Activated T-cell treated with anti-CD3 and anti-CD28 coated beads for 4 hours (primary cell): ENCODE data around the gene RIPK3.
A peak's percentile ranks its signal among the peaks of the same experiment; 100 is the strongest.

Source experiments
- DNase-seq: peaks from one replicate; pipeline ENCODE4 v3.0.0-alpha.2; 2020

RIPK3 gene

DNA sequence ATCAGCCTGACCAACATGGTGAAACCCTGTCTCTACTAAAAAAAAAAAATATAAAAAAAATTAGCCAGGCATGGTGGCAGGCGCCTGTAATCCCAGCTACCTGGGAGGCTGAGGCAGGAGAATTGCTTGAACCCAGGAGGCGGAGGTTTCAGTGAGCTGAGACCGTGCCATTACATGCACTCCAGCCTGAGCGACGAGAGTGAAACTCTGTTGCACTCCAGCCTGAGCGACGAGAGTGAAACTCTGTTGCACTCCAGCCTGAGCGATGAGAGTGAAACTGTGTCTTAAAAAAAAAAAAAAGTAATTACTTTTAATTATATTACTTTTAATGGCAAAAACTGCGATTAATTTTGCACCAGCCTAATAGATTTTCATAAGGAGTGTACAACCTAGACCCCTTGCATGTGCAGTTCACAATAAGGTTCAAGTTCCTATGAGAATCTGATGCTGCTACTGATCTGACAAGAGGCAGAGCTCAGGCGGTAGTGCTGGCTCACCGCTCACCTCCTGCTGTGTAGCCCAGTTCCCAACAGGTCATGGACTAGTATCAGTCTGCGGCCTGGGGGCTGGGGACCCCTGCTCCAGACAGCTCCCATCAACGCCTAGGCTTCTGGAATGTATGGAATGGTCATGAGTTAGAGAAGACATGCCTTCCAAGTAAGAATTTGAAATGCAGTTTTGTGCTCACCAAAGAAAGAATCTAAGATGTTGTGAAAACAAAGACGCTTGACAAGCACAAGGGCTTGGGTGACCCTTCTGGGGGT is 18.4 kb downstream of the RIPK3 start:
- no peak for DNase-seq

DNA sequence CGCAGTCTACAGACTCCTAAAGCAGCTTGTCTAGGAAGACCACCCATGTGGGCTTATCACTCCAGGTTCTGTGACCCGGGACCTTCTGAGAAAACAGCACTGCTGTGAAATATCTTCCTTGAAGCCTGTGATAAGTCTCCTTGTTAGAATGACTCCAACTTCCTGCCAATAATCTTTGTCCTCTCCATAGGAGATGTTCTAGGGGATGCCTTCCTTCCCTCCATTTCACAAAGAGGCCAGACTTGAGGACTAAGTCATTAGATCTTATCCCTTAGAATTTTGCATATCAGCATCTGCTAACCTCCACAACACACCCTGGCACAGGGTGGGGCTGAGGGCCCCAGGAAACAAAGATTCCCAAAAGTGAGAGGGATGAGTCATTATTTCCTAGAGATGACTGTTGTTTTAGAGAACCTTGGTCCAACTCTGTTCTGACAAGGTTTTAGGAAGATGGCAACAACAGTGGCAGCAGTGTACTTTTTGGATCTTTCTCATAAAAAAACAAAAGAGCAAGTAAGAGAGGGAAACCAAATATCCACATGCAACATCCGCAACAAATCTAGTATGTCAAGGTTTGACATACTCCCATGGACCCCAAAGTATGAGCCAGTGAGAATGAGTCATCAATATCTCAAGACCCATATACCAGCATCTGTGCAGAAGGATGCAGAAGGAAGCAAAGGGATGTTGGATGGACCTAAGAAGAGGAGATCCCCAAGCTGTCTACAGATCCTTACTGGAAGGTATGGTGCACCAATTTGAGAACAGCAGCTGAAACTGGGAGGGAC is 22.5 kb downstream of the RIPK3 start:
- DNase-seq = no peak

DNA sequence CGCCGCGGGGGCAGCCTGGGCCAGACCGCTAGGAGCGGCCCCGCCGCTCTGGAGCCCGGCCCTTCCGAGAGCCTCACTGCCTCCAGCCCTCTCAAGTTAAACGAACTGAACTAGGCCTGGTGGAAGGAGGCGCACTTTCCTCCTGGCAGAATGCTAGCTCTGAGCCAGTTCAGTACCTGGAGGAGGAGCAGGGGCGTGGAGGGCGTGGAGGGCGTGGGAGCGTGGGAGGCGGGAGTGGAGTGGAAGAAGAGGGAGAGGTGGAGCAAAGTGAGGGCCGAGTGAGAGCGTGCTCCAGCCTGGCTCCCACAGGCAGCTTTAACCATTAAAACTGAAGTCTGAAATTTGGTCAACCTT is 23.2 kb downstream of the RIPK3 start:
- DNase-seq = no peak

DNA sequence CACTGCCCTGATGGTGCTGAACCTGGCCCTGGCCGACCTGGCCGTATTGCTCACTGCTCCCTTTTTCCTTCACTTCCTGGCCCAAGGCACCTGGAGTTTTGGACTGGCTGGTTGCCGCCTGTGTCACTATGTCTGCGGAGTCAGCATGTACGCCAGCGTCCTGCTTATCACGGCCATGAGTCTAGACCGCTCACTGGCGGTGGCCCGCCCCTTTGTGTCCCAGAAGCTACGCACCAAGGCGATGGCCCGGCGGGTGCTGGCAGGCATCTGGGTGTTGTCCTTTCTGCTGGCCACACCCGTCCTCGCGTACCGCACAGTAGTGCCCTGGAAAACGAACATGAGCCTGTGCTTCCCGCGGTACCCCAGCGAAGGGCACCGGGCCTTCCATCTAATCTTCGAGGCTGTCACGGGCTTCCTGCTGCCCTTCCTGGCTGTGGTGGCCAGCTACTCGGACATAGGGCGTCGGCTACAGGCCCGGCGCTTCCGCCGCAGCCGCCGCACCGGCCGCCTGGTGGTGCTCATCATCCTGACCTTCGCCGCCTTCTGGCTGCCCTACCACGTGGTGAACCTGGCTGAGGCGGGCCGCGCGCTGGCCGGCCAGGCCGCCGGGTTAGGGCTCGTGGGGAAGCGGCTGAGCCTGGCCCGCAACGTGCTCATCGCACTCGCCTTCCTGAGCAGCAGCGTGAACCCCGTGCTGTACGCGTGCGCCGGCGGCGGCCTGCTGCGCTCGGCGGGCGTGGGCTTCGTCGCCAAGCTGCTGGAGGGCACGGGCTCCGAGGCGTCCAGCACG is 23.8 kb downstream of the RIPK3 start:
- no peak for DNase-seq

DNA sequence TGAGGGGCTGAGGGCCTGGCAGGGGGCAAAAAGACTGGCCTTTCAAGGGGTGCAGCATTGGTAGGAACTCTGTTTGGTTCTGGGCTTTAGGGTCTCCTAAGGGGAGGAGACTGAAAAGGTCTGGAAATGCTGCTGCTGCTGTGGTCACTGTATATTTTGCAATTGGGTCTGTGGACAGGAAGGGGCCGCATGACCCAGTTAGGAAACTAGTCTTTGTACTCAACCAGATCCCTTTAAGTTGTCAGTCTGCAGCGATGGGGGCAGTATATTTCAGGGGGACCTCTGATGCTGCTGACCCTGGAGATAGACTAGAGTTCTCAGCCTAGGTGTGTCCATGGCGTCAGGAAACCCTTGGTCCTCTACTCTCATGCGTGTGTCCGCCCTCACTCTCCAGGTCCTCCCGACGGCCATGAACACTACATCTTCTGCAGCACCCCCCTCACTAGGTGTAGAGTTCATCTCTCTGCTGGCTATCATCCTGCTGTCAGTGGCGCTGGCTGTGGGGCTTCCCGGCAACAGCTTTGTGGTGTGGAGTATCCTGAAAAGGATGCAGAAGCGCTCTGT is 24.5 kb downstream of the RIPK3 start:
- DNase-seq = no peak

DNA sequence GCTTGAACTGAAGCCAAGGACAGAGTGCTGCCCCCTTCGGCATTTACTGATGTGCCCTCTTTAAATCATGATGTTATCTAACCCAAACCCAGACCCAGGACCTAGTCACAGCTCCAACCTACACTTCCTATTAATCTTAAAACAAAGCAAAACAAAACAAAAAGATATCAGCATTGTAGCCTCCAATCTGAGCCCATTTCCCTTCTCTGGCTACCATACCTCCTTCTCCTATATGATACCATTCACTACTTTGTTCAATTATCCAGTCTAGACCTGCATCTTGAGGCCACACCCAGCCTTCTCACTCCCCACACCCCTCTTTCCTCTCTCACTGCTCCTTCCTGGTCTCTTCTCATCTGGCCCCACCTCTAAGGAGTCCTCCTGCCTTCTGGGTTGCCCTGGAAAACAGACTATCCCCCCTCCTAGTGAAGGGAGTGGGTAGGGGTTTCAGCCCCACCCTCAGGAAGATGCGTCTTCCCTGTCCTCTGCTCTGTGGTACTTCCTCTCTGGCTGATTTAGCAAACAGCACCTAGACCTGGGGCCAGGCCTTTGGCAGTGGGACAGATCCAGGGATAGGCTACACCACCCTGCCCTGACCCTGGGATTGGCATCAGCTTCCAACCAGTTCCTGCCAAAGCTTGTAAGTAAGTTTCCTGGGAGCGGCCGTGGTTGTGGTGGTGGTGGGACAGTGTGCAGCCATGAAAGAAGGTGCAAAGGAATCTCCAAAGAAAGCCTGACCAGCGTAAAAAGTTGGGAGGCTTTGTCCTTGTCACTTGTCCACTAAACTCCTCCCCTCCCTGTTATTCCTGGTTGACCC is 25.2 kb downstream of the RIPK3 start:
- no peak for DNase-seq

DNA sequence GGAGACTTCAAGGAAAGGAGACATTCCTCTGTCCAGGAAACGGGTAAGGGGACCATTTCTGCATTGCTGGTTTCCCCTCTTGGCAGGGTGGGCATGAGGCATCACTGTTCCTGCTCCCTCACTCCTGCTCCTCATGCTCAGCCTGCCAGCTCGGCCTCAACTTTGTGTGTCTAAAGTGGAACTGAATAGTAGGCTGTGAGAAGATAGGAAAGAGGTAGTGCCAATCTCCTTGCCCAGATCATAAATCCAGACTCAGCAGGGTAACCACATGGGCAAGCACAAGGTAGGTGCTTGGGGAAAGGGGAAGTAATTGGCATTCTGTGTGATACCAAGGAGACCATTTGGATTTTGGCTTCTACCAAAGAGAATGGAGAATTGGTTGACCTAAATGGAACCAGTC is 25.9 kb downstream of the RIPK3 start:
- DNase-seq = no peak

DNA sequence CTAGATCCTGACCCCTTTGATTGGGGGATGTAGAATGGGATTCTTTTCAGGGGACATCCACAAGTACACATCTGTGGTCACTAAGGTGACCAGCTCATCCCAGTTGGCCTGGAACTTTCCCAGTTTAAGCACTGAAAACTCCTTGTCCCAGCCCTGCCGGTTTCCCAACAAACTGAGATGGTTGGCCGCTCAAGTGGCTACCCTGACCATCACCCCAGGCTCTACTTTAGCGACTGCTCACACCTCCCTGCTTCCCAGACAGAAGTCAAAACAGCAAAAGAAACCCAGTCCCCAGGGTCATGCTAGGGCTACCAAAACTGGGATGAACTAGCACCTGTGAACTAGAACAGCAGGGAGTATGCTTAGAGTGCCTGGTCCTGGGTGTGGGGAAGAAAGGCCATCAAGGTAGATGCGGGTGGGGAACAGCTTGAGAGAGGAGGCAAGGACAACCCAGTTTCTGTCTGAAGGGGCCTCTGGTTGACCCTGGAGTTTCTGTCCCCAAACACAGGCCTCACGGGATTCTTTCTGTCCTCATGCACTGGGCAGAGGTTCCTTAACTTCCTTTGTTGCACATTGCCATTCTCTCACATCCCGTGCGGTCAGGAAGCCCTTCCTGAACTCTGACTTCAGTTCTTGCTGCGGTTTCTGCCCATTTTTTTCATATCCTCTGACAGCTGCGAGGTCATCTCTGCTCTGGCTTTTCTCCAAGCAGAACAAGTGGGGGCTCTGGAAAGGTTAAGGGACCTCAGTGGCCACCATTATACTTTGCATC is 26.9 kb downstream of the RIPK3 start:
- DNase-seq = no peak

DNA sequence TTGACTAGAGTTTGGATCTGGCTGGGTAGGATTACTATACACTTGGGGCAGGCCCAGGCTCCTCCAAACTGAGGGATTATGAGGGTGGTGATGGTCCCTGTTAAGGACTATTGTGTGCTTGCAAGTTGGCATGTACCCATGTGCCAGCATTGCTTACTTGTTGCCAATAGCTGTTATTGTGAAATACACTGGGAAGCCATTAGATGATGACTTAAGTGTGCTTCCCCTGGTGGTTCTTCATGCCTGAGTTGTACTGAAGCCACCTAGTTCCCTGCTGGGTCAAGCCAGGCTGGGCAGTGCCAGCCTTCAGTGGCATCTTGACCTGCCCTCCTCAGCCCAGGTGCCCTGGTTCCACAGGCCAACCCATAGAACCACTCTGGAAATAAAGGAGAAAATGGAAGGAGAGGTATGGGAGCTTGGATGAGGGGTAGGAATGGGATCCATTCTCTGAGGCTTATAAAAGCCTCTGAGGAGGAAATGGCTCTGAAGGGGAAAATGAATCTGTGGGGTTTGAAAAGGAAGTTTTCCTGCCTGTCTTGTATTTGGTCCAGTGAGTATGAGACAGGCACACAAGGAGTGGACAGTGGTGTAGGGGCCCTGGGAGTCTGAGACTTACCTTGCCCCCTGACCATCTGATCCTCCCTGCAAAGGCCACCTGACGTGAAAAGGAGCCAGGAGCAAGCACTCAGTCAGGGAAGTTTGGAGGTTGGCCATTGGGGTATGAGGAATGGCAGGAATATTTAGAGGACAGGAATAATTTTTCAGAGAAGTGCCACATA is 27.8 kb downstream of the RIPK3 start:
- no peak for DNase-seq

DNA sequence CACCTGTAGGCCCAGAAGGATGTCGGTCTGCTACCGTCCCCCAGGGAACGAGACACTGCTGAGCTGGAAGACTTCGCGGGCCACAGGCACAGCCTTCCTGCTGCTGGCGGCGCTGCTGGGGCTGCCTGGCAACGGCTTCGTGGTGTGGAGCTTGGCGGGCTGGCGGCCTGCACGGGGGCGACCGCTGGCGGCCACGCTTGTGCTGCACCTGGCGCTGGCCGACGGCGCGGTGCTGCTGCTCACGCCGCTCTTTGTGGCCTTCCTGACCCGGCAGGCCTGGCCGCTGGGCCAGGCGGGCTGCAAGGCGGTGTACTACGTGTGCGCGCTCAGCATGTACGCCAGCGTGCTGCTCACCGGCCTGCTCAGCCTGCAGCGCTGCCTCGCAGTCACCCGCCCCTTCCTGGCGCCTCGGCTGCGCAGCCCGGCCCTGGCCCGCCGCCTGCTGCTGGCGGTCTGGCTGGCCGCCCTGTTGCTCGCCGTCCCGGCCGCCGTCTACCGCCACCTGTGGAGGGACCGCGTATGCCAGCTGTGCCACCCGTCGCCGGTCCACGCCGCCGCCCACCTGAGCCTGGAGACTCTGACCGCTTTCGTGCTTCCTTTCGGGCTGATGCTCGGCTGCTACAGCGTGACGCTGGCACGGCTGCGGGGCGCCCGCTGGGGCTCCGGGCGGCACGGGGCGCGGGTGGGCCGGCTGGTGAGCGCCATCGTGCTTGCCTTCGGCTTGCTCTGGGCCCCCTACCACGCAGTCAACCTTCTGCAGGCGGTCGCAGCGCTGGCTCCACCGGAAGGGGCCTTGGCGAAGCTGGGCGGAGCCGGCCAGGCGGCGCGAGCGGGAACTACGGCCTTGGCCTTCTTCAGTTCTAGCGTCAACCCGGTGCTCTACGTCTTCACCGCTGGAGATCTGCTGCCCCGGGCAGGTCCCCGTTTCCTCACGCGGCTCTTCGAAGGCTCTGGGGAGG is 28.9 kb downstream of the RIPK3 start, which contains the start of gene LTB4R:
Gene LTB4R (plus strand): TSS at position 857 of the 959 bp plus-strand sequence. CDS start 4,150 bp downstream, outside the sequence.
- DNase-seq = peak; percentile 31

DNA sequence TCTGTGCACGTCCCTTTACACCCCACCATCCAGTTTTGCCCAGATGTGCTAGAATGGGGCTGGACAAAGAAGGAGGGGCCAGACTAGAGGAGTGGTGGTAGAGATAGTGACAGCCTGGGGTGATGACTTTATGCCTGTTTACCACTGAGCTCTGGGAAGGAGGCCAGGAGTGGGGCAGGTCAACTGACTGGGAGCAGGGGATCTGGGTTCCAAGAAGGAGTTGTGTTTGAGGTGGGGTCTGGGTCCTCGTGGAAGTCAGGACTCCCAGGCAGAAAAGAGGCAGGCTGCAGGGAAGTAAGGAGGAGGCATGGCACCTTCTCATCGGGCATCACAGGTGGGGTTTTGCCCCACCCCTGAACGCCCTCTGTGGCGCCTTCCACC is 29.5 kb downstream of the RIPK3 start:
- no peak for DNase-seq

DNA sequence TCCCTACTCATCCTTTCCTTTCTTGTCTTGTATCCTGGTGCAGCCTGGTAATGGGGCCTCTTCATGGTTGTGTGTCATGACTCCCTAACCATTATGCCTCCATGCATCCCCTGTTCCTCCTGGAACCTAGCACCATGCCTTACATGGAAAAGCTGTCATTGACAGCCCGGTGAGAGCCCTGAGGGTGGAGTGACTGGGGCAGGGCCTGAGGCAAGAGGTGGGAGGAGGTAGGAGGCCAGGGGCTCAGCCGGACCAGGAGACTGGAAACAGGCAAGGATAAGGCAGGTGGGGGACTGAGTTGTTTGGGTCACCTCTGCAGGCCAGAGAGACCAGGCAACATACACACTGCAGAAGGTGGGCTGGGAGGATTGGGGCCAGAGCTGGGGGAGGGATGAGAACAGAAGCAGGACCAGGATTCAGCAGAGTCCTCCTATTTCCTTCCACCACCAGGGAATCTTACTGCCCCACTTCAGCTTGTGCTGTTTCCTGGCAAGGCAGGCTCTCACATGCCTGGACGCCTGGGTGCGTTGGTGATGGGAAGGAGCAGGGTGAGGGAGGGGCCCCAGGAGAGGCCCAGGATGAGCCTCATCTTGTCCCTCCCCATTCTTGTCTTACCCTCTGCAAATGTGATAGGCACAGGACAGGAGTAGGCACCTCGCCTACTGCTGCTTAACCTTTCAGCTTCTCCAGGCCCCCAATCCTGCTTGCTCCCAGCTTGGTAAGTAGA is 30.1 kb downstream of the RIPK3 start, which contains the start of gene LTB4R2:
Gene LTB4R2 (plus strand): TSS at position 603 of the 727 bp plus-strand sequence. CDS start 525 bp downstream, outside the sequence.
- DNase-seq = no peak

DNA sequence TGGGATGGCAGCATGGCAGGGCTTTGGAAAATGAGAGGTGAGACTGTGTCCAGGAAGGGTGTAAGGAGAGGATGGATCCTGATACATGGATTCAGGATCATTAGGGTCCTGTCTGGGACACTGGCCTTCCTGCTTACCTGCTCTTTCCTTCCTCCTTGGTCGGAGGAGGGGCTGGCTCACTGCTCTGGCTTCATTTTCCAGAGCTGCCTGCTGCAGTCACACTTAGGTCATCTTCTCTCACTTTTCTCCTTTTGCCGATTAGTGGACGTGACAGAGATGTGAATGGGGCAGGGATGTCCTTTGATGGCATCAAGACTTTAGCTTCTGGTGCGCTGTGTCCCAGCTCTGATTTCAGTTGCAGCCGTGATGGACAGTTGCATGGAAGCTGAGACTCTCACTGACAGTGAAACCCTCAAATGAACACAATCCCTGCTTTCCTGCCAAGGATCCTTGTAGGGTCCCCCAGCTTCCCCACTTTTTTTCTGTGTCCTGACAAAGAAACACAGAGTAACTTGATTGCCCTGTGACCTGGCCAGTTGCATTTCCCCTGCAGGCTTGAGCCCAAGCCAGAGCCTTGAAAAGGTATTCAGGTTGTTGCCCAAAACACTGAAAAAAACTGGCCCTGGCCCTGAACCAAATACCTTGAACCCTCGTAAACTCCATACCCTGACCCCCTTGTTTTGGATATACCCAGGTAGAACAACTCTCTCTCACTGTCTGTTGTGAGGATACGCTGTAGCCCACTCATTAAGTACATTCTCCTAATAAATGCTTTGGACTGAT is 31.3 kb downstream of the RIPK3 start:
- no peak for DNase-seq

DNA sequence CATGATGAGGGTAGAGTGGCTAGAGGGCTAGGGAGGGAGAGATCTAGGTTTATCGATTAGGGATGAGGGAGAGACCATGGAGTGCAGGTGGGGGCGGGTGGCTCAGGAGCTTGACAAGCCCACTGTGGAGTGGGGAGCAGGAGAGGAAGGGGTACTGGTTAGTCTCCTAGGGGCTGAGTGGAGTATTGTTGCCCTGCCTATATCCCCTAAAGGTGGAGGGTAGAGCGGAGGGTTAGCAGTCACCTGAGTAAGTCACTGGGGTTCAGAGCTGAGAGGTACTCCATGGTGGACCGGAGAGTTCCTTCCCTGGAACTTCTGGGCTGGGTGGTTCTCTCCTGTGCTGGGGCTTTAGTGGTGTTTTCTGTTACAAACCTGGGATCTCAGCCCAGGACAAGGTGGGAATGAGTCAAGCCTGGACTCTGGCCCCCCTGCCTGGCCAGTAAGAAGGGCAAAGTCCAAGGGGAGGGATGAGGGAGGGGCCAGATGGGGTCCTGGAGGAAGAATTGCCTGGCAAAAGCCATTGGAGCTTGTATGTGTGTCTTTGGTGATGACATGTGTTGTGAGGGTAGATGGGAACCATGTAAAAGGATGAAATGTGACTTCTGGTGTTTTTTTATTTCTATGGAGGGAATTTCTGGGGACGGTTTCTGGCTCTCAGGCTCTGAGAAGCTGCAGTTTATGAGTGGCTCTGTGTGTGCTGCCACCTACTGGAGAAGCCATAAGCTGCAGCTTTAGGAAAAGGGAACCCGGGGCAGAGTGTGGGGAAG is 32.0 kb downstream of the RIPK3 start, which contains the start of gene CIDEB:
Gene CIDEB (minus strand): TSS at position 403 of the 767 bp plus-strand sequence. CDS start 119 bp downstream, at position 284.
- DNase-seq = peak; percentile 48

DNA sequence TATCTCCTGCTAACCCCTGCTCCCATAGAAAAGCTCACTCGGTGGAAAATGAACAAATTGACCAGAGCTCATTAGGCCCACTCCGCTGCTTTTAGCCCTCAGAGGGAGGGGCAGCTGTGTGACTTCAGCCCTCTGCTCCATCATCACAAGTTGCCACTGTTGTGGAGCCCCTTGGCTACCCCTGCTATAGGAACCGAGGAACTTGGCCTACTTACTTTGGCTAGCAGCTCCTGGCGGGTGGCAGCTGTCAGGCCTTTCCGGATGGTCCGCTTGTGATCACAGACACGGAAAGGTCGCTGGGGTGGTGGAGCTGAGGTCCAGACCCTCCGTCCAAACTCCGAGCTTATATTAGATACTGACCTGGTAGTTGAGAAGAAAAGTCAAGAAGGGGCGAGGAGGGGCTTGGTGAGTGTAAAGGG is 32.6 kb downstream of the RIPK3 start:
- no peak for DNase-seq

DNA sequence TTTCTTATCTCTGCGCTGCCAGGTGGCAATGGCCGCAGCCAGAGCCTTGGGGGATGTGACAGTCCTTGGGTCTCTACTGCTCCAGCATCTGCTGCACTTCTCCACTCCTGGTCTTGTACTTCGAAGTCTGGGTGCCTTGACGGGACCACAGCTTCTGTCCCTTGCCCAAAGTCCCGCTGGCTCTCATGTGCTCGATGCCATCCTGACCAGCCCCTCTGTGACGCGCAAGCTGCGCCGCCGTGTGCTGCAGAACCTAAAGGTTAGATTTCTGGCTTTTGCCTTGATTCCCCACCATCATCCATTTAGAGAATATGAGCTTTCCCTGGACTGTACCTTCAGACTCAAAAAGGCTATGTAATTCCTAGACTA is 35.8 kb downstream of the RIPK3 start:
- DNase-seq = no peak
